ENCODE measurements around the gene CYB561A3.

The CYB561A3 gene

DNA sequence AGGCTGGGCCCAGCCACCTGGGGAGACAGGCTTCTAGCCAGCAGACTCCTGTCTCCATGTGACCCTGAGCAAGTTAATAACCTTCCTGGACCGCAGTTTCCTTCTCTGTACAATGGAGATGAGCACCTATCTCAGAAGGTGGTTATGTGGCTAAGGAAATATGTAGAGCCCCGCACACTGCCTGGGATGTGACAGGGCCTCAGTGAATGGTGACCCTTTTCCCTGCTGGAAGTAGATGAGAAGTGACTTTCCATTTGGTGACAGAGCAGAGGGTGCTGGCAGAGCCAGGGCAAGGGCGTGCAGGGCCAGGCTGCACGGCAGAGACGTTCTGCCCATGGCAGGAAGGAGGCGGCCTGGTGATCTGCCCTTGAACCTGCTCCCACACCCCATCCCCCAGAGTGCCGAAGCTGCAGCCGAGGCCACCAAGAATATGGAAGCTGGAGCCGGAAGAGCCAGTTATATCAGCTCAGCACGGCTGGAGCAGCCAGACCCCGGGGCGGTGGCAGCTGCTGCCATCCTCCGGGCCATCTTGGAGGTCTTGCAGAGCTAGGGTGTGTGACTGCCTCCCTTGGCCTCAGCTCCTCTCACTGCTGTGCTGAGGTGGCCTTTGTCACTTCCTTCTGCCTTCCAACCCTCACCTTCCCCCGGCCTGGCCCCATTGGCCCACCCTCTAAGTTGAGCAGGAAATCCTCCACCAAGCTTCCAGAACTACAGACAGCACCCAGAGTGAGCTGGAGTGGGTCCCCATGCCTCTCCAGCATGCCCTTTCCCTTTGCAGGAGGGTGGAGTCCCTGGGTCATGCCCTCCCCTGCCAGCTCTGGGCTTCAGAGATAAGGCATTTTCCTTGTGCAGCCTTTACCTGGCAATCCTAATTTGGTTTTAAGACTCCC lies 15.5 kb downstream of the CYB561A3 start:
- TF ChIP-seq, protein P1, sequence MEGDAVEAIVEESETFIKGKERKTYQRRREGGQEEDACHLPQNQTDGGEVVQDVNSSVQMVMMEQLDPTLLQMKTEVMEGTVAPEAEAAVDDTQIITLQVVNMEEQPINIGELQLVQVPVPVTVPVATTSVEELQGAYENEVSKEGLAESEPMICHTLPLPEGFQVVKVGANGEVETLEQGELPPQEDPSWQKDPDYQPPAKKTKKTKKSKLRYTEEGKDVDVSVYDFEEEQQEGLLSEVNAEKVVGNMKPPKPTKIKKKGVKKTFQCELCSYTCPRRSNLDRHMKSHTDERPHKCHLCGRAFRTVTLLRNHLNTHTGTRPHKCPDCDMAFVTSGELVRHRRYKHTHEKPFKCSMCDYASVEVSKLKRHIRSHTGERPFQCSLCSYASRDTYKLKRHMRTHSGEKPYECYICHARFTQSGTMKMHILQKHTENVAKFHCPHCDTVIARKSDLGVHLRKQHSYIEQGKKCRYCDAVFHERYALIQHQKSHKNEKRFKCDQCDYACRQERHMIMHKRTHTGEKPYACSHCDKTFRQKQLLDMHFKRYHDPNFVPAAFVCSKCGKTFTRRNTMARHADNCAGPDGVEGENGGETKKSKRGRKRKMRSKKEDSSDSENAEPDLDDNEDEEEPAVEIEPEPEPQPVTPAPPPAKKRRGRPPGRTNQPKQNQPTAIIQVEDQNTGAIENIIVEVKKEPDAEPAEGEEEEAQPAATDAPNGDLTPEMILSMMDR (IDR thresholded peaks at IDR 0.05; ENCODE audit: unreplicated experiment in 3 of 3) = no peak
- no peaks in the 10 kb centered on the region for H3K27me3 Mint-ChIP-seq (ENCODE audit: low read depth)
- H3K36me3 Mint-ChIP-seq (ENCODE audit: low read depth) = peaks cover 12% of the 10 kb centered on the region
- peaks cover 5% of the 10 kb centered on the region for H3K4me1 Mint-ChIP-seq
- H3K9me3 Mint-ChIP-seq = no peaks in the 10 kb centered on the region
- H3K27ac Mint-ChIP-seq = no peak overlapping the region
- H3K4me3 Mint-ChIP-seq = no peak overlapping the region

DNA sequence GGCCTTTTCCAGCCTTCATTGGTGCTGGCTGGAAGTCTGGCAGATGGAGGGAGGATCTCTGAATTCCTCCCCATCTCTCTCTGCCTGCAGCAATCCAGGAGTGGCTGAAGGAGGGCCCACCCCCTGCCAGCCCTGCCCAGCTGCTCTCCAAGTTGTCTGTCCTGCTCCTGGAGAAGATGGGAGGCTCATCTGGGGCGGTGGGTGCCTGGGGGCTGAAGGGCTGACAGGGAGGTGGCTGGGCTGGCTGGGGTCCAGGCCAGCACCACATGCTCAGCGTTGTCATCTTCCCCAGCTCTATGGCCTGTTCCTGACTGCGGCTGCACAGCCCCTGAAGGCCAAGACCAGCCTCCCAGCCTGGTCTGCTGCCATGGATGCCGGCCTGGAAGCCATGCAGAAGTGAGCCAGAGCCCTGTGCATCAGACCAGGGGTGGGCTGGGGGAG lies 16.5 kb downstream of the CYB561A3 start:
- H3K36me3 Mint-ChIP-seq (ENCODE audit: low read depth) = peaks cover 15% of the 10 kb centered on the region
- no peaks in the 10 kb centered on the region for H3K9me3 Mint-ChIP-seq
- H3K4me1 Mint-ChIP-seq = peaks cover 5% of the 10 kb centered on the region
- H3K4me3 Mint-ChIP-seq = no peak overlapping the region
- TF ChIP-seq, protein P1 (IDR thresholded peaks at IDR 0.05; ENCODE audit: unreplicated experiment in 3 of 3) = no peak
- no peaks in the 10 kb centered on the region for H3K27me3 Mint-ChIP-seq (ENCODE audit: low read depth)
- peak overlapping the region in 1 of 3 experiments; percentile 34 for H3K27ac Mint-ChIP-seq

DNA sequence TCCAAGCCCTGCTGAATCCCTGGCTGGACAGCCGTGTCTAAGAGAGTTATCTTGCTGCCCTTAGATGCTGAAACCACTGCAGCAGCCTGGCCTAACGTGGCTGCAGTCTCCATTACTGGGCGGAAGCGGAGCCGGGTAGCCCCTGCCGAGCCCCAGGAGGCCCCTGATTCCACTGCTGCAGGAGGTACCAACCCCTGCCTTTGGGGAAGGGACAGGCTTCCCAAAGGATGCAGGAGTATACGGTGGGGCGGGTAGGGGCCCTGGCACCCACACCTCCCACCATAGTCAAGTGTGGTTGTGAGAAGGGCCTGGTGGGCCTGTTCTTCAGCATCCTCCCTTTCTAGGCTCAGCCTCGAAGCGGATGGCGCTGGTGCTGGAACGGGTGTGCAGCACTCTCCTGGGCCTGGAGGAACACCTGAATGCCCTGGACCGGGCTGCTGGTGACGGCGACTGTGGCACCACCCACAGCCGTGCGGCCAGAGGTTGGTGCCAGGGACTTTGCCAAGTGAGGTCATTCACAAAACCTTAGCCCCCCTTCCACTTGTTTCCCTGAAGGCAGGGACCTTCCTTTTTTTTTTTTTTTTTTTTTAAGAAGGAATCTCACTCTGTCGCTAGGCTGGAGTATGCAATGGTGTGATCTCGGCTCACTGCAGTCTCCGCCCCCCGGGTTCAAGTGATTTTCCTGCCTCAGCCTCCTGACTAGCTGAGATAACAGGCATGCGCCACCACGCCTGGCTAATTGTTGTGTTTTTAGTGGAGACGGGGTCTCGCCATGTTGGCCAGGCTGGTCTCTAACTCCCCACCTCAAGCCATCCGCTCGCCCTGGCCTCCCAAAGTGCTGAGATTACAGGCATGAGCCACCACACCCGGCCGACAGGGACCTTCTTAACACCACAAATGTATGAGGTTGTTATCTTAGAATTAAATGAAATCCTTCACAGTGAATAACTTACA lies 17.6 kb downstream of the CYB561A3 start:
- TF ChIP-seq, protein P1 (IDR thresholded peaks at IDR 0.05; ENCODE audit: unreplicated experiment in 3 of 3) = no peak
- no peaks in the 10 kb centered on the region for H3K9me3 Mint-ChIP-seq
- H3K4me3 Mint-ChIP-seq = no peak overlapping the region
- no peaks in the 10 kb centered on the region for H3K27me3 Mint-ChIP-seq (ENCODE audit: low read depth)
- peaks cover 5% of the 10 kb centered on the region for H3K4me1 Mint-ChIP-seq
- peak overlapping the region in 1 of 3 experiments; percentile 34 for H3K27ac Mint-ChIP-seq
- peaks cover 14% of the 10 kb centered on the region for H3K36me3 Mint-ChIP-seq (ENCODE audit: low read depth)

DNA sequence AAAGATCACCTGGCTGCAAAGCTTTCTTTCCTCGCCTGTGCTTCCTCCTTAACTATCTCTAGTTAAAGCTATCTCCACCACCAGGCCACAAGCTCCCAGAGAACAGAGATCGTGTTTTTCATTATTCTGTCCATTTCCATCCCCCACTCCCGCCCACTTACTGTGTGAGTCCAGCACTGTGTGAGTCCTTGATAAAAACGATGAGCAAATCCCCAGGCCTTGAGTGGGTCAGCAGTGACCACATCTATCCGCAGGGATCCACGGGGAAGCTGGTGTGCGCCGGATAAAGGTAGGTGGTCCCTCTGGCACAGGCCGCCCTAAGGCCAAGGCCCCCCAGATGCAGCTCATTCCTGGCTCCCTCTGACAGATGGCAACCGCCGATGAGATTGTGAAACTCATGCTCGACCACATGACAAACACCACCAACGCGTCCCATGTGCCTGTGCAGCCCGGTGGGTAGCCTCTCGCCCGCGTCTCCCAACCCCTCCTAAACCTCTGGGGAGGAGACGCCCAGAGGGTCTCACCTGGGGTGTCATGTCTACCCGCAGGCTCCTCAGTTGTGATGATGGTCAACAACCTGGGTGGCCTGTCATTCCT lies 19.4 kb downstream of the CYB561A3 start:
- H3K36me3 Mint-ChIP-seq (ENCODE audit: low read depth) = peaks cover 18% of the 10 kb centered on the region

DNA sequence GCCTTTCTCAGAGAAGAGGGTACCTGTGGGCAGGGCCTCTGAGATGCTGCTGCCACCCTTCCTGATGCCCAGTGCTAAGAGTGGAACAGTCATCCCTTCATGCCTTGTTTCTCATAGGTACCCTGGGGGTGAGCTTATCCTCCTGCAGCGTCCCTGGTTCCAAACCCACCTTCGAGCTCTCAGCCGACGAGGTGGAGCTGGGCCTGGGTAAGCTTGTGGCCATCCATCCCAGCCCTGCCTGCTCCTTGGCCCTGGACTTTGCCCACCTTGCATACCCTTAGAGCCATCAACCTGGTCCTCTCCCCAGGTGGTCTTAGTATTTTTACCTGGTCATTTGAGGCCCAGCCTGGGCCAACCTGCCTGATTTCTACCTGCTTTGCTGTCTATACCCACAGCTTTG lies 20.0 kb downstream of the CYB561A3 start:
- Mint-ChIP-seq H3K4me3 (no peak overlapping the region), H3K4me1 (peaks cover 5% of the 10 kb centered on the region), H3K27ac (no peak overlapping the region), H3K9me3 (no peaks in the 10 kb centered on the region), H3K36me3 (ENCODE audit: low read depth) (peaks cover 18% of the 10 kb centered on the region), H3K27me3 (ENCODE audit: low read depth) (no peaks in the 10 kb centered on the region)
- TF ChIP-seq, protein P1 (IDR thresholded peaks at IDR 0.05; ENCODE audit: unreplicated experiment in 3 of 3) = no peak

More for the DNA sequence above, 19.4 kb downstream of the CYB561A3 start:
- Mint-ChIP-seq H3K4me3 (no peak overlapping the region), H3K9me3 (no peaks in the 10 kb centered on the region), H3K27ac (no peak overlapping the region), H3K27me3 (ENCODE audit: low read depth) (no peaks in the 10 kb centered on the region), H3K4me1 (peaks cover 5% of the 10 kb centered on the region)
- TF ChIP-seq, protein P1 (IDR thresholded peaks at IDR 0.05; ENCODE audit: unreplicated experiment in 3 of 3) = no peak
